ENCODE measurements around the gene INPP5D. TPM values are rescaled to one million over a fixed set of nuclear protein-coding genes. Genes with fewer than 3 reads are reported as not detected.

The INPP5D gene
- total RNA-seq, 1 experiment from 2014 or later = 12.7 TPM

DNA sequence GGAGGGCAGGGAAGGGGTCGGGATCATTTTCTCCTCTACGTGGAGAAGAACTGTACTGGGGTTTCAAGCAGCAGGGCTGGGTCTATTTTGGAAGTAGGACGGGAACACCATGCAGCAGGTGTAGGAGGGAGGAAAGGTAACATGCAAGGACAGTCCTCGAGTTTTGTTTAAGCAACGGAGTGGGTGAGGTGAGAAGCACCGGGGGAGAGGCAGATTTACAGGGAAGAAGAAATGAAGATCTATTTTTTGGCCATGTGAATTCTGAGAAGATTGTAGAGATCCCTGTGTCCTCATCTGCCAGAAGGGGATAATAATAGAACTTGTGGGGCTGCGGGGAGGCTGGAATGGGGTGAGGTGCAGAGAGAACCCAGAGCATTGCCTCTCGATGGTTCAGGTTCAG, 85.6 kb downstream of the INPP5D start:
- H3K14ac ChIP-seq (ENCODE audit: insufficient read depth, low read length) = no peak overlapping the region
- peaks cover 12 to 13% of the 10 kb centered on the region in 2 experiments; a peak in 4 of 5 replicates for H3K9me3 Mint-ChIP-seq
- no peaks in the 10 kb centered on the region for H3K27me3 Mint-ChIP-seq (ENCODE audit: low read depth)

More for the DNA sequence above, 85.6 kb downstream of the INPP5D start:
- Histone ChIP-seq H2AK5ac (ENCODE audit: insufficient read length, low read length) (no peak overlapping the region), H3K27ac (ENCODE audit: insufficient read length, low read depth, low read length) (no peak overlapping the region), H4K20me1 (ENCODE audit: control insufficient read depth, insufficient read depth, insufficient read length) (no peaks in the 10 kb centered on the region), H3K9me3 (ENCODE audit: control insufficient read depth, low read depth, low read length) (no peaks in the 10 kb centered on the region), H3K27me3 (ENCODE audit: insufficient read depth, low read length) (no peaks in the 10 kb centered on the region), H3K4me2 (ENCODE audit: insufficient read depth, insufficient read length, low read length) (no peak overlapping the region), H2BK12ac (ENCODE audit: insufficient read length, low read depth, low read length) (no peak overlapping the region), H3T11ph (ENCODE audit: low read length) (no peak overlapping the region), H3K9ac (ENCODE audit: extremely low read depth, insufficient read length, low read length) (no peak overlapping the region), H4K8ac (replicated peaks; ENCODE audit: insufficient read length, low read depth, low read length) (no peak overlapping the region), H3K18ac (ENCODE audit: insufficient read length, low read depth, low read length) (no peak overlapping the region), H2BK5ac (ENCODE audit: insufficient read length, low read length) (no peak overlapping the region), H3K79me1 (ENCODE audit: insufficient read depth, low read depth, low read length, poor library complexity, severe bottlenecking) (no peaks in the 10 kb centered on the region), H3K56ac (ENCODE audit: insufficient read length, low read depth, low read length) (no peak overlapping the region), H2BK20ac (ENCODE audit: low read depth, low read length, poor library complexity, severe bottlenecking) (no peak overlapping the region), H3K4ac (ENCODE audit: low read depth, low read length) (no peak overlapping the region), H2BK15ac (ENCODE audit: low read depth, low read length) (no peak overlapping the region), H3K23me2 (ENCODE audit: insufficient read length, low read depth, low read length, poor library complexity, severe bottlenecking) (no peaks in the 10 kb centered on the region), H3K4me1 (ENCODE audit: insufficient read depth, low read length) (peaks cover 5% of the 10 kb centered on the region; the same call in 1 of the 2 replicates), H2AFZ (ENCODE audit: low read length) (no peak overlapping the region), H3K79me2 (ENCODE audit: insufficient read depth, low read length) (no peaks in the 10 kb centered on the region; the same call in 1 of the 2 replicates), H4K91ac (ENCODE audit: insufficient read length, low read depth, low read length) (no peak overlapping the region), H2BK120ac (ENCODE audit: low read depth, low read length, poor library complexity, severe bottlenecking) (no peak overlapping the region), H3K23ac (ENCODE audit: insufficient read length, low read depth, low read length) (no peak overlapping the region), H4K5ac (ENCODE audit: insufficient read length, low read depth, low read length) (no peak overlapping the region)
- TF ChIP-seq CTCF (conservative IDR thresholded peaks at IDR 0.05) = no peak
- peaks cover 10 to 72% (median 28%) of the 10 kb centered on the region in 3 experiments for H3K36me3 Mint-ChIP-seq (ENCODE audit: insufficient read depth in 1 of 3, low read depth in 3 of 3)
- peaks cover 34 to 39% of the 10 kb centered on the region in 2 experiments for H3K4me1 Mint-ChIP-seq
- no CpG with 5 or more reads among the region's 8 CpGs for WGBS (ENCODE audit: extremely low coverage, insufficient read length, low lambda C conversion rate)
- no peak for DNase-seq
- H3K27ac Mint-ChIP-seq = no peak overlapping the region; a peak in 1 of 7 replicates
- H3K4me3 Mint-ChIP-seq = no peak overlapping the region
